H9 (cell line): Measurements from ENCODE around the gene ASCC2. TPM values are rescaled to one million over a fixed set of nuclear protein-coding genes. Genes with fewer than 3 reads are reported as not detected.

Source experiments
- DNase-seq: peaks from one replicate; pipeline ENCODE4 v3.0.0-alpha.2; 2017
- H2AFZ ChIP-seq: one replicate; pipeline ENCODE4 v1.6.1; 2013; ENCODE audit warnings: mild to moderate bottlenecking, low read length, control low read depth, moderate library complexity
- H2AK5ac ChIP-seq: 2 replicates; pipeline ENCODE4 v1.6.1; 2013; ENCODE audit warnings: low read length, control low read depth, mixed read lengths; ENCODE audit not compliant: insufficient read length
- H2BK120ac ChIP-seq: one replicate; pipeline ENCODE4 v1.6.1; 2013; ENCODE audit warnings: low read depth, mild to moderate bottlenecking, low read length, control low read depth, inconsistent platforms; ENCODE audit not compliant: poor library complexity, severe bottlenecking
- H2BK12ac ChIP-seq: 2 replicates; pipeline ENCODE4 v1.6.1; 2013; ENCODE audit warnings: low read length, control low read depth, mixed read lengths, low read depth; ENCODE audit not compliant: insufficient read length
- H2BK15ac ChIP-seq: 2 replicates; pipeline ENCODE4 v1.6.1; 2013; ENCODE audit warnings: low read depth, low read length, control low read depth
- H2BK20ac ChIP-seq: one replicate; pipeline ENCODE4 v1.6.1; 2013; ENCODE audit warnings: low read depth, mild to moderate bottlenecking, low read length, control low read depth, inconsistent platforms; ENCODE audit not compliant: poor library complexity, severe bottlenecking
- H2BK5ac ChIP-seq: 2 replicates; pipeline ENCODE4 v1.6.1; 2013; ENCODE audit warnings: low read length, control low read depth, mixed read lengths; ENCODE audit not compliant: insufficient read length
- H3K14ac ChIP-seq: 2 replicates; pipeline ENCODE4 v1.6.1; 2013; ENCODE audit warnings: low read length, control low read depth; ENCODE audit not compliant: insufficient read depth
- H3K18ac ChIP-seq: 2 replicates; pipeline ENCODE4 v1.6.1; 2013; ENCODE audit warnings: low read depth, mild to moderate bottlenecking, mixed read lengths, low read length, control low read depth; ENCODE audit not compliant: insufficient read length
- H3K23ac ChIP-seq: 2 replicates; pipeline ENCODE4 v1.6.1; 2013; ENCODE audit warnings: low read length, control low read depth, mixed read lengths, low read depth; ENCODE audit not compliant: insufficient read length
- H3K23me2 ChIP-seq: 2 replicates; pipeline ENCODE4 v1.6.1; 2013; ENCODE audit warnings: low read depth, mild to moderate bottlenecking, mixed read lengths, low read length, control low read depth; ENCODE audit not compliant: insufficient read length, poor library complexity, severe bottlenecking
- H3K27ac ChIP-seq: 2 replicates; pipeline ENCODE4 v1.5.1; 2013; ENCODE audit warnings: low read length, control low read depth, mixed read lengths, low read depth; ENCODE audit not compliant: insufficient read length
- H3K27me3 ChIP-seq: 2 replicates; pipeline ENCODE4 v1.6.1; 2013; ENCODE audit warnings: low read length, control low read depth, inconsistent platforms; ENCODE audit not compliant: insufficient read depth
- H3K4ac ChIP-seq: 2 replicates; pipeline ENCODE4 v1.6.1; 2013; ENCODE audit warnings: low read depth, mild to moderate bottlenecking, control low read depth, inconsistent platforms, low read length, moderate library complexity
- H3K4me1 ChIP-seq: 2 replicates; pipeline ENCODE4 v1.6.1; 2013; ENCODE audit warnings: low read length, control low read depth, inconsistent platforms; ENCODE audit not compliant: insufficient read depth
- H3K4me2 ChIP-seq: 2 replicates; pipeline ENCODE4 v1.6.1; 2013; ENCODE audit warnings: low read length, control low read depth, mixed read lengths; ENCODE audit not compliant: insufficient read length, insufficient read depth
- H3K56ac ChIP-seq: 2 replicates; pipeline ENCODE4 v1.6.1; 2013; ENCODE audit warnings: low read depth, mild to moderate bottlenecking, mixed read lengths, low read length, control low read depth; ENCODE audit not compliant: insufficient read length
- H3K79me1 ChIP-seq: 2 replicates; pipeline ENCODE4 v1.6.1; 2013; ENCODE audit warnings: low read depth, mild to moderate bottlenecking, moderate library complexity, low read length, control low read depth, inconsistent platforms; ENCODE audit not compliant: insufficient read depth, poor library complexity, severe bottlenecking
- H3K79me2 ChIP-seq: 2 replicates; pipeline ENCODE4 v1.6.1; 2013; ENCODE audit warnings: low read length, control low read depth, inconsistent platforms; ENCODE audit not compliant: insufficient read depth
- H3K9ac ChIP-seq: 2 replicates; pipeline ENCODE4 v1.6.1; 2013; ENCODE audit warnings: low read length, control low read depth, mixed read lengths; ENCODE audit not compliant: insufficient read length; ENCODE audit errors: extremely low read depth
- H3K9me3 ChIP-seq: one replicate; pipeline ENCODE4 v1.6.1; 2013; ENCODE audit warnings: low read depth, low read length, inconsistent platforms; ENCODE audit not compliant: control insufficient read depth
- H3T11ph ChIP-seq: one replicate; pipeline ENCODE4 v1.6.1; 2013; ENCODE audit warnings: mild to moderate bottlenecking, low read length, control low read depth, inconsistent platforms
- H4K20me1 ChIP-seq: one replicate; pipeline ENCODE4 v1.6.1; 2013; ENCODE audit not compliant: control insufficient read depth, insufficient read length, insufficient read depth
- H4K5ac ChIP-seq: 2 replicates; pipeline ENCODE4 v1.6.1; 2013; ENCODE audit warnings: low read depth, mild to moderate bottlenecking, mixed read lengths, low read length, control low read depth; ENCODE audit not compliant: insufficient read length
- H4K8ac ChIP-seq: replicated peaks from 2 replicates; pipeline ENCODE4 v1.6.1; 2013; ENCODE audit warnings: low read length, control low read depth, mixed read lengths, low read depth; ENCODE audit not compliant: insufficient read length
- H4K91ac ChIP-seq: 2 replicates; pipeline ENCODE4 v1.6.1; 2013; ENCODE audit warnings: low read depth, mild to moderate bottlenecking, moderate library complexity, mixed read lengths, low read length, control low read depth; ENCODE audit not compliant: insufficient read length
- H3K27ac Mint-ChIP-seq, 3 experiments: 2 replicates in 2 of 3; 3 replicates in 1 of 3; pipeline ENCODE4 v1.8.0; 2020 to 2021; ENCODE audit warnings: mixed read lengths in 3 of 3, mild to moderate bottlenecking in 1 of 3, moderate library complexity in 1 of 3
- H3K27me3 Mint-ChIP-seq: 2 replicates; pipeline ENCODE4 v1.8.0; 2021; ENCODE audit warnings: low read depth, mild to moderate bottlenecking, moderate library complexity, mixed read lengths
- H3K36me3 Mint-ChIP-seq, 3 experiments: 2 replicates in 2 of 3; 3 replicates in 1 of 3; pipeline ENCODE4 v1.8.0; 2020 to 2021; ENCODE audit warnings: low read depth in 3 of 3, mixed read lengths in 3 of 3; ENCODE audit not compliant: insufficient read depth in 1 of 3
- H3K4me1 Mint-ChIP-seq, 2 experiments: 2 replicates each; pipeline ENCODE4 v1.8.0; 2020; ENCODE audit warnings: mixed read lengths in 2 of 2
- H3K4me3 Mint-ChIP-seq, 2 experiments: 2 replicates in 1 of 2; 3 replicates in 1 of 2; pipeline ENCODE4 v1.8.0; 2020 to 2021; ENCODE audit warnings: mild to moderate bottlenecking in 2 of 2, mixed read lengths in 2 of 2, moderate library complexity in 1 of 2
- H3K9me3 Mint-ChIP-seq, 2 experiments: 2 replicates in 1 of 2; 3 replicates in 1 of 2; pipeline ENCODE4 v1.8.0; 2020; ENCODE audit warnings: mild to moderate bottlenecking in 2 of 2, mixed read lengths in 2 of 2, moderate library complexity in 1 of 2
- WGBS: extraction: QIAGEN DNeasy Blood & Tissue Kit; methylation state at CpG from one replicate; pipeline ENCODE4 v1.1.7; 2013; ENCODE audit warnings: missing lambda C conversion rate, low lambda C conversion rate, mixed read lengths; ENCODE audit not compliant: insufficient read length; ENCODE audit errors: extremely low coverage; 5-methylcytosine and 5-hydroxymethylcytosine counted together
- total RNA-seq: library from RNA; stranded (reverse); gene quantifications from 2 replicates; pipeline ENCODE4 v1.2.1, GENCODE V29; 2021
- TF ChIP-seq, protein P1 (sequence below): fragments of 200-600 bp; sonication (generic); conservative IDR thresholded peaks from 3 replicates; pipeline ENCODE4 v1.8.0; 2021; ENCODE audit warnings: antibody characterized with exemption, mild to moderate bottlenecking

Gene ASCC2
- total RNA-seq, 1 experiment from 2014 or later, result 48.2 TPM

DNA sequence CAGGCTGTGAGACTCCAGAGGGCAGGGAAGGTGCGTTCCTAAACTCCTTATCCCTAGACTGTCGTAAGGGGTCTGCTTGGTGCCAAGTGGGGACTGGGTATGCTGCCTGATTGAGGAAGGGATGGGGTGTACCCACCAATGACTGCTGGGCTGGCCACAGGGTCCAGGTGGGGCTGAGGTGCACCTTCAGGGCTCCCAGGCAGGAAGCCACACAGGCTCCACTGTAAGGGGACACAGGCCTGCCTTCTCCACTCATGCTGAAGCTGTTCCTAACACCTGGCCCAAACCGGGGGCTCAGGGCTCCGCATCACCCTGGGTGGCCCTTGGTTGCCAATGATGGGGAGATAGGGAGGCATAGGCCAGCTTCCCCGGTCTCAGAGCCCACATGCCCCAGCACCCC lies 97.9 kb downstream of the ASCC2 start:
- TF ChIP-seq, protein P1, sequence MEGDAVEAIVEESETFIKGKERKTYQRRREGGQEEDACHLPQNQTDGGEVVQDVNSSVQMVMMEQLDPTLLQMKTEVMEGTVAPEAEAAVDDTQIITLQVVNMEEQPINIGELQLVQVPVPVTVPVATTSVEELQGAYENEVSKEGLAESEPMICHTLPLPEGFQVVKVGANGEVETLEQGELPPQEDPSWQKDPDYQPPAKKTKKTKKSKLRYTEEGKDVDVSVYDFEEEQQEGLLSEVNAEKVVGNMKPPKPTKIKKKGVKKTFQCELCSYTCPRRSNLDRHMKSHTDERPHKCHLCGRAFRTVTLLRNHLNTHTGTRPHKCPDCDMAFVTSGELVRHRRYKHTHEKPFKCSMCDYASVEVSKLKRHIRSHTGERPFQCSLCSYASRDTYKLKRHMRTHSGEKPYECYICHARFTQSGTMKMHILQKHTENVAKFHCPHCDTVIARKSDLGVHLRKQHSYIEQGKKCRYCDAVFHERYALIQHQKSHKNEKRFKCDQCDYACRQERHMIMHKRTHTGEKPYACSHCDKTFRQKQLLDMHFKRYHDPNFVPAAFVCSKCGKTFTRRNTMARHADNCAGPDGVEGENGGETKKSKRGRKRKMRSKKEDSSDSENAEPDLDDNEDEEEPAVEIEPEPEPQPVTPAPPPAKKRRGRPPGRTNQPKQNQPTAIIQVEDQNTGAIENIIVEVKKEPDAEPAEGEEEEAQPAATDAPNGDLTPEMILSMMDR, result no peak
- Histone ChIP-seq H3K79me2 (no peaks in the 10 kb centered on the region), H4K20me1 (no peaks in the 10 kb centered on the region), H2BK12ac (no peak overlapping the region), H3K4me2 (no peak overlapping the region), H3K23me2 (peaks cover 4% of the 10 kb centered on the region), H3K79me1 (no peaks in the 10 kb centered on the region), H2BK120ac (no peak overlapping the region), H3K23ac (no peak overlapping the region), H4K91ac (no peak overlapping the region), H3K9me3 (no peaks in the 10 kb centered on the region), H3K18ac (no peak overlapping the region), H4K5ac (no peak overlapping the region), H2AK5ac (no peak overlapping the region), H3K4ac (no peak overlapping the region), H3K56ac (no peak overlapping the region), H3T11ph (no peak overlapping the region), H3K9ac (no peak overlapping the region), H3K4me1 (no peaks in the 10 kb centered on the region), H3K27ac (no peak overlapping the region), H4K8ac (no peak overlapping the region), H3K27me3 (no peaks in the 10 kb centered on the region), H3K14ac (no peak overlapping the region; the same call in 1 of the 2 replicates), H2BK5ac (no peak overlapping the region), H2BK20ac (no peak overlapping the region), H2AFZ (no peak overlapping the region), H2BK15ac (no peak overlapping the region; the same call in 1 of the 2 replicates)
- Mint-ChIP-seq H3K9me3 (peaks cover 3% of the 10 kb centered on the region in 2 experiments; a peak in 3 of 5 replicates), H3K4me3 (no peak overlapping the region), H3K4me1 (peaks cover 4 to 6% of the 10 kb centered on the region in 2 experiments), H3K27me3 (no peaks in the 10 kb centered on the region), H3K36me3 (peaks cover 0 to 5% (median 5%) of the 10 kb centered on the region in 3 experiments; a peak in 3 of 7 replicates), H3K27ac (no peak overlapping the region)
- WGBS, result no CpG with 5 or more reads among the region's 5 CpGs
- no peak for DNase-seq
